SK-N-MC (cell line): ENCODE data around the gene SBF2.

Source experiments
- EZH2 ChIP-seq: fragments of 200-600 bp; sonication (generic); IDR thresholded peaks from one replicate; pipeline ENCODE4 v1.6.1; 2017; ENCODE audit warnings: antibody characterized with exemption
- FOXP2 ChIP-seq: optimal IDR thresholded peaks from 2 replicates; pipeline ENCODE3; 2011; ENCODE audit warnings: mild to moderate bottlenecking, moderate library complexity; ENCODE audit not compliant: insufficient read depth; ENCODE audit errors: extremely low read length, control extremely low read depth
- POLR2AphosphoS5 ChIP-seq: IDR thresholded peaks from 2 replicates; pipeline ENCODE4 v1.6.1; 2012; ENCODE audit warnings: mild to moderate bottlenecking, low read depth, low read length, borderline replicate concordance

- TF ChIP-seq EZH2: no peak
- no peak for TF ChIP-seq POLR2AphosphoS5
- TF ChIP-seq FOXP2: no peak
These were observed 466.3 kb downstream of the SBF2 start for GRCh38 chr11:9827708-9828107.
